K562 (cell line): Measurements from ENCODE around the gene CD300A. TPM values are rescaled to one million over a fixed set of nuclear protein-coding genes. Genes with fewer than 3 reads are reported as not detected.

Source experiments
- ATAC-seq: fragments of 200-7000 bp; cut with Tn5 transposase; 3 replicates; pipeline ENCODE4 v1.9.1; 2020; ENCODE audit warnings: moderate library complexity
- BruUV-seq: library from RNA; stranded (reverse); fragments of 400-500 nt; replicated peaks from 2 replicates; lab custom pipeline; 2021; lab: Mats Ljungman, UMichigan
- CTCF ChIA-PET: fragments of 300-600 bp; formaldehyde crosslinking; extraction: SDS; loops from one replicate; lab custom pipeline; 2021; ENCODE audit warnings: low intra/inter-chr PET ratio; lab: Yijun Ruan, JAX
- POLR2A ChIA-PET: fragments of 300-600, 350-650 bp; sonication (Branson Sonifier 250); formaldehyde crosslinking; extraction: SDS; loops from one replicate; lab custom pipeline; 2021; ENCODE audit warnings: antibody characterized with exemption, inconsistent platforms; lab: Yijun Ruan, JAX
- DNase-seq, 4 experiments: peaks; one replicate each; pipeline versions ENCODE4 v3.0.0 to v3.0.0-alpha.2; 2011 to 2018; ENCODE audit warnings: low spot score in 3 of 4, mixed read lengths in 3 of 4; ENCODE audit errors: extremely low read depth in 1 of 4
- FAIRE-seq: peaks from 2 replicates; lab custom pipeline; 2011; peaks lifted over from hg19 to GRCh38; lab: Jason Lieb, UNC
- H2AFZ ChIP-seq: 2 replicates; pipeline ENCODE4 v1.6.0; 2011; ENCODE audit warnings: low read depth, low read length, control low read depth, inconsistent platforms
- H3K27ac ChIP-seq: fragments of 200-600 bp; 3 replicates; pipeline ENCODE4 v1.8.0; 2011; ENCODE audit warnings: low read depth, mild to moderate bottlenecking, control low read depth, inconsistent platforms, low read length, moderate library complexity, mixed read lengths; ENCODE audit errors: extremely low read depth
- H3K27me3 ChIP-seq, 2 experiments: fragments of 300-600 bp in 1 of 2; 2 replicates in 1 of 2; 3 replicates in 1 of 2; pipeline versions ENCODE4 v1.6.0 to v1.8.0; 2011; ENCODE audit warnings: inconsistent platforms in 2 of 2, low read length in 2 of 2, mild to moderate bottlenecking in 1 of 2, mixed read lengths in 1 of 2, moderate library complexity in 1 of 2; ENCODE audit not compliant: control insufficient read depth in 2 of 2, insufficient read depth in 2 of 2
- H3K36me3 ChIP-seq: fragments of 300-600 bp; 3 replicates; pipeline ENCODE4 v1.8.0; 2011; ENCODE audit warnings: mild to moderate bottlenecking, low read length, inconsistent platforms; ENCODE audit not compliant: control insufficient read depth, insufficient read depth
- H3K4me1 ChIP-seq, 2 experiments: fragments of 200-600 bp in 1 of 2; replicated peaks in 1 of 2; 2 replicates in 1 of 2; 3 replicates in 1 of 2; pipeline versions ENCODE4 v1.5.1 to v1.8.0; 2011; ENCODE audit warnings: inconsistent platforms in 2 of 2, low read length in 2 of 2, mild to moderate bottlenecking in 1 of 2, mixed read lengths in 1 of 2, moderate library complexity in 1 of 2; ENCODE audit not compliant: control insufficient read depth in 2 of 2, insufficient read depth in 2 of 2
- H3K4me2 ChIP-seq: 2 replicates; pipeline ENCODE4 v1.6.1; 2011; ENCODE audit warnings: low read length, control low read depth, inconsistent platforms, mixed read lengths; ENCODE audit not compliant: insufficient read depth
- H3K4me3 ChIP-seq: fragments of 200-600 bp; sonication (generic), shearing (Covaris generic); 2 replicates; pipeline ENCODE4 v1.5.1; 2016; ENCODE audit warnings: control low read depth, inconsistent platforms
- H3K79me2 ChIP-seq: fragments of 200-600 bp; 3 replicates; pipeline ENCODE4 v1.8.0; 2011; ENCODE audit warnings: low read length, inconsistent platforms; ENCODE audit not compliant: control insufficient read depth, insufficient read depth
- H3K9ac ChIP-seq, 2 experiments: 2 replicates each; pipeline versions ENCODE4 v1.6.0 to v1.6.1; 2011; ENCODE audit warnings: low read depth in 2 of 2, low read length in 2 of 2, control low read depth in 1 of 2, inconsistent platforms in 1 of 2, mild to moderate bottlenecking in 1 of 2, mixed read lengths in 1 of 2; ENCODE audit not compliant: insufficient read depth in 1 of 2
- H3K9me1 ChIP-seq: one replicate; pipeline ENCODE4 v1.6.0; 2011; ENCODE audit warnings: inconsistent platforms, mild to moderate bottlenecking, low read length, moderate library complexity; ENCODE audit not compliant: control insufficient read depth, insufficient read depth
- H3K9me3 ChIP-seq: replicated peaks from 2 replicates; pipeline ENCODE4 v1.5.1; 2011; ENCODE audit warnings: low read depth, low read length, inconsistent platforms; ENCODE audit not compliant: control insufficient read depth, insufficient read depth
- H4K20me1 ChIP-seq: replicated peaks from 2 replicates; pipeline ENCODE4 v1.6.1; 2011; ENCODE audit warnings: low read length, inconsistent platforms, mixed read lengths; ENCODE audit not compliant: control insufficient read depth, insufficient read depth
- BCOR ChIP-seq: fragments of 450-650 bp; IDR thresholded peaks from 2 replicates; pipeline ENCODE4 v1.6.1; 2016
- CEBPB ChIP-seq: fragments of 450-650 bp; IDR thresholded peaks from 2 replicates; pipeline ENCODE4 v1.6.1; 2016; ENCODE audit warnings: missing genetic modification characterization, missing compliant biosample characterization
- EGR1 ChIP-seq: fragments of 450-650 bp; conservative IDR thresholded peaks from 2 replicates; pipeline ENCODE4 v1.6.1; 2017; ENCODE audit warnings: mild to moderate bottlenecking
- HMBOX1 ChIP-seq: sonication (generic); IDR thresholded peaks from 2 replicates; pipeline ENCODE4 v1.6.1; 2016
- HSF4 ChIP-seq: fragments of 250-450 bp; sonication (Bioruptor Pico); IDR thresholded peaks from 2 replicates; pipeline ENCODE4 v2.1.2; 2022; ENCODE audit warnings: mild to moderate bottlenecking, moderate library complexity, borderline replicate concordance
- IRF2 ChIP-seq: sonication (generic); formaldehyde crosslinking; IDR thresholded peaks from 2 replicates; pipeline ENCODE4 v1.8.1; 2022; ENCODE audit warnings: mild to moderate bottlenecking, missing genetic modification reagents
- MCM5 ChIP-seq: fragments of 450-650 bp; IDR thresholded peaks from 2 replicates; pipeline ENCODE4 v1.6.1; 2016; ENCODE audit warnings: low read depth
- MECOM ChIP-seq: fragments of 250-450 bp; sonication (Bioruptor Pico); IDR thresholded peaks from 2 replicates; pipeline ENCODE4 v1.8.0; 2022; ENCODE audit warnings: inconsistent platforms
- NBN ChIP-seq: fragments of 450-650 bp; IDR thresholded peaks from 2 replicates; pipeline ENCODE4 v1.6.1; 2016; ENCODE audit warnings: low read depth, mild to moderate bottlenecking
- PCBP2 ChIP-seq: fragments of 200-400 bp; formaldehyde crosslinking; IDR thresholded peaks from 2 replicates; pipeline ENCODE4 v1.6.1; 2018; ENCODE audit warnings: low read length, low read depth, mild to moderate bottlenecking, moderate library complexity; ENCODE audit not compliant: poor library complexity, severe bottlenecking
- PHTF2 ChIP-seq: fragments of 250-450 bp; sonication (Bioruptor Pico); IDR thresholded peaks from 2 replicates; pipeline ENCODE4 v1.5.0; 2021; ENCODE audit warnings: mild to moderate bottlenecking
- PRMT5 ChIP-seq: sonication (generic); formaldehyde crosslinking; IDR thresholded peaks from 2 replicates; pipeline ENCODE4 v1.5.0; 2020; ENCODE audit warnings: missing genetic modification reagents
- RBM25 ChIP-seq: fragments of 200-400 bp; formaldehyde crosslinking; IDR thresholded peaks from 2 replicates; pipeline ENCODE4 v1.6.1; 2018; ENCODE audit warnings: low read length, low read depth, moderate library complexity; ENCODE audit not compliant: severe bottlenecking
- SMAD2 ChIP-seq: fragments of 150-350 bp; IDR thresholded peaks from 2 replicates; pipeline ENCODE4 v1.6.1; 2014; ENCODE audit warnings: low read depth, mild to moderate bottlenecking, low read length
- SMARCA4 ChIP-seq: fragments of 450-650 bp; IDR thresholded peaks from 2 replicates; pipeline ENCODE4 v1.6.1; 2016
- TAL1 ChIP-seq: fragments of 450-650 bp; IDR thresholded peaks from 2 replicates; pipeline ENCODE4 v1.6.1; 2016; ENCODE audit warnings: mild to moderate bottlenecking
- ZNF133 ChIP-seq: fragments of 250-450 bp; sonication (Bioruptor Pico); IDR thresholded peaks from 2 replicates; pipeline ENCODE4 v1.4.0; 2020; ENCODE audit warnings: mild to moderate bottlenecking
- ZNF165 ChIP-seq: fragments of 250-450 bp; sonication (Bioruptor Pico); IDR thresholded peaks from 2 replicates; pipeline ENCODE4 v1.4.0; 2020; ENCODE audit warnings: borderline replicate concordance
- ZNF3 ChIP-seq: fragments of 250-450 bp; sonication (Bioruptor Pico); IDR thresholded peaks from 2 replicates; pipeline ENCODE4 v1.5.0; 2021; ENCODE audit warnings: mild to moderate bottlenecking, moderate library complexity
- WGBS: fragments of 100-300 bp; shearing (Covaris generic); methylation state at CpG from one replicate; pipeline ENCODE4 v1.1.6; 2016; ENCODE audit warnings: low coverage, mixed read lengths; ENCODE audit not compliant: insufficient coverage; ENCODE audit errors: missing lambda C conversion rate; 5-methylcytosine and 5-hydroxymethylcytosine counted together
- in situ Hi-C: fragments of 300-500 bp; cut with MboI; formaldehyde crosslinking; loops from 4 replicates; pipeline ENCODE4 v1.15.0; 2018; ENCODE audit warnings: inconsistent platforms, mixed read lengths
- intact Hi-C: fragments of 100-400 bp; cut with micrococcal nuclease; formaldehyde crosslinking; loops from 2 replicates; pipeline ENCODE4 v1.14.2; 2022
- polyA plus RNA-seq, 8 experiments: library from polyadenylated mRNA; depleted of rRNA in 4 of 8; stranded (reverse) in 5 of 8; unstranded in 3 of 8; fragments of >200 nt; fragmentation: Nextera tagmentation in 2 of 8; fragmentation: Illumina TruSeq in 1 of 8; extraction: Ambion mirVana in 2 of 8; extraction: Trizol in 1 of 8; gene quantifications; 2 replicates each; pipeline versions ENCODE4 v1.2.1 to v1.2.3, GENCODE V29; 2011 to 2014; ENCODE audit warnings: inconsistent platforms in 1 of 8, missing spikeins in 1 of 8
- total RNA-seq, 7 experiments: library from RNA; depleted of rRNA in 6 of 7; stranded (reverse); fragments of >200 nt in 6 of 7; fragmentation: Illumina TruSeq in 2 of 7; extraction: Trizol in 2 of 7; gene quantifications; 2 replicates each; pipeline versions ENCODE4 v1.2.1 to v1.2.3, GENCODE V29; 2011 to 2021; ENCODE audit warnings: low replicate concordance in 1 of 7

CD300A gene
- total and polyA plus RNA-seq, 9 of the 15 experiments (the other 6 are each of a cell fraction or from before 2014, with no cell fraction given): 0.21 to 1.7 (median 0.41) TPM; not detected in 1

GRCh38 chr17:74432766-74433391, 33.6 kb upstream of the CD300A start:
- peak overlapping the region; percentile 10; the same call in 1 of the 2 replicates for H3K4me3 ChIP-seq

More at GRCh38 chr17:74432766-74433391, 33.6 kb upstream of the CD300A start:
- DNase-seq (no peak), ATAC-seq (no peak), FAIRE-seq (no peak)
- Histone ChIP-seq H3K4me2 (no peak overlapping the region), H2AFZ (no peak overlapping the region), H3K4me1 (peaks cover 0 to 22% of the 10 kb centered on the region in 2 experiments; a peak in 4 of 5 replicates), H3K36me3 (no peaks in the 10 kb centered on the region)
- BruUV-seq: no TSS peak
- CTCF ChIA-PET: no interaction called here
- POLR2A ChIA-PET: interaction anchor here (0.6 kb wide), 1 partner anchor 987 kb away, joined by 3 read pairs; no protein-coding TSS in a partner anchor
- WGBS: 7% methylated on average over 19 of the region's 23 CpGs
- in situ Hi-C loops: no loop called here
- TF ChIP-seq BCOR (no peak), CEBPB (tag) (no peak), HSF4 (CRISPR knock-in tag) (no peak), PHTF2 (CRISPR knock-in tag) (no peak), ZNF133 (CRISPR knock-in tag) (no peak), MECOM (CRISPR knock-in tag) (no peak), SMARCA4 (no peak), HMBOX1 (no peak), NBN (no peak), ZNF165 (CRISPR knock-in tag) (no peak), TAL1 (no peak), PRMT5 (no peak), SMAD2 (no peak), RBM25 (no peak), PCBP2 (no peak), ZNF3 (CRISPR knock-in tag) (no peak), MCM5 (no peak), EGR1 (no peak), IRF2 (no peak)
- TF ChIP-seq, all 486 proteins: peak for 0
- Histone ChIP-seq H3K79me2 (no peaks in the 10 kb centered on the region; the same call in 2 of the 3 replicates), H3K27me3 (peaks cover 2 to 38% of the 10 kb centered on the region in 2 experiments; a peak in 4 of 5 replicates), H3K27ac (no peak overlapping the region), H3K9me3 (no peaks in the 10 kb centered on the region; the same call in 1 of the 2 replicates), H3K9me1 (no peaks in the 10 kb centered on the region), H3K9ac (no peak overlapping the region), H4K20me1 (no peaks in the 10 kb centered on the region)
- intact Hi-C loops: no loop called here
